Measurements from ENCODE around the gene ACVR1B. TPM values are rescaled to one million over a fixed set of nuclear protein-coding genes. Genes with fewer than 3 reads are reported as not detected.

ACVR1B gene
- total RNA-seq, 1 donor from 2014 or later, result 12.1 TPM

DNA sequence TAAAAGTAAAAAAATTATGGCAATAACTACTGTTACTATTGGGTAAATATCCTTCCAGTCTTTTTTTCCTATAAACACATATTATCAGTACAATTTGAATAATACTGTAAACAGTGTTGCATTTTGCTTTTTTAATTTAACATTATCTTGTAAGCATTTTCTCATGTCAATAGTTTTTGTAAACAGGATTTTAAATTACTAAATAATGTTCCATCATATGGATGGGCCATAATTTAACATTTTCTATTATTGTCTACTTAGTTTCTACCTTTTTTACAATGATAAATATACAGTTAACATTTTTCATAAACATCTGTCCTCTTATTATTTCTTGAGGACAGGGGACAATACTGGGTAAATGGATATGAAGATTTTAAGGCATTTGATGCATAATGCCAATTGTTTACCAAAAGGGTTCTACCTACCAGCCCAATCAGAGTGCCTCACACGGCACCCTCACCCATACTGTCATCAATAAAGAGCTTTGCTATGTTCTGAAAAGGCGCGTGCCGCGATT lies 759 bp upstream of the ACVR1B start:
- Histone ChIP-seq H3K27me3 (ENCODE audit: control insufficient read depth, insufficient read depth, low read length) (no peaks in the 10 kb centered on the region), H3K36me3 (ENCODE audit: control insufficient read depth, insufficient read depth, low read length) (no peaks in the 10 kb centered on the region), H3K4me3 (ENCODE audit: low read depth, low read length) (peak overlapping the region; percentile 48)
- FAIRE-seq, result no peak
- DNase-seq (ENCODE audit: low read depth), result no peak
- TF ChIP-seq, protein P1, sequence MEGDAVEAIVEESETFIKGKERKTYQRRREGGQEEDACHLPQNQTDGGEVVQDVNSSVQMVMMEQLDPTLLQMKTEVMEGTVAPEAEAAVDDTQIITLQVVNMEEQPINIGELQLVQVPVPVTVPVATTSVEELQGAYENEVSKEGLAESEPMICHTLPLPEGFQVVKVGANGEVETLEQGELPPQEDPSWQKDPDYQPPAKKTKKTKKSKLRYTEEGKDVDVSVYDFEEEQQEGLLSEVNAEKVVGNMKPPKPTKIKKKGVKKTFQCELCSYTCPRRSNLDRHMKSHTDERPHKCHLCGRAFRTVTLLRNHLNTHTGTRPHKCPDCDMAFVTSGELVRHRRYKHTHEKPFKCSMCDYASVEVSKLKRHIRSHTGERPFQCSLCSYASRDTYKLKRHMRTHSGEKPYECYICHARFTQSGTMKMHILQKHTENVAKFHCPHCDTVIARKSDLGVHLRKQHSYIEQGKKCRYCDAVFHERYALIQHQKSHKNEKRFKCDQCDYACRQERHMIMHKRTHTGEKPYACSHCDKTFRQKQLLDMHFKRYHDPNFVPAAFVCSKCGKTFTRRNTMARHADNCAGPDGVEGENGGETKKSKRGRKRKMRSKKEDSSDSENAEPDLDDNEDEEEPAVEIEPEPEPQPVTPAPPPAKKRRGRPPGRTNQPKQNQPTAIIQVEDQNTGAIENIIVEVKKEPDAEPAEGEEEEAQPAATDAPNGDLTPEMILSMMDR (IDR thresholded peaks at IDR 0.05; ENCODE audit: insufficient read depth, low read length, severe bottlenecking), result no peak

GRCh38 chr12:51951843-51952722 lies 584 bp downstream of the ACVR1B start:
- TF ChIP-seq, protein P1 (IDR thresholded peaks at IDR 0.05; ENCODE audit: insufficient read depth, low read length, severe bottlenecking), result no peak
- no peak for FAIRE-seq
- no peak for DNase-seq (ENCODE audit: low read depth)
- peak overlapping the region; percentile 90 for H3K4me3 ChIP-seq (ENCODE audit: low read depth, low read length)
- H3K36me3 ChIP-seq (ENCODE audit: control insufficient read depth, insufficient read depth, low read length), result no peaks in the 10 kb centered on the region
- H3K27me3 ChIP-seq (ENCODE audit: control insufficient read depth, insufficient read depth, low read length), result no peaks in the 10 kb centered on the region

- TF ChIP-seq, protein P1 (IDR thresholded peaks at IDR 0.05; ENCODE audit: insufficient read depth, low read length, severe bottlenecking), result no peak
- peak overlapping the region; percentile 90 for H3K4me3 ChIP-seq (ENCODE audit: low read depth, low read length)
- DNase-seq (ENCODE audit: low read depth) (no peak), FAIRE-seq (no peak)
- no peaks in the 10 kb centered on the region for H3K36me3 ChIP-seq (ENCODE audit: control insufficient read depth, insufficient read depth, low read length)
- H3K27me3 ChIP-seq (ENCODE audit: control insufficient read depth, insufficient read depth, low read length), result no peaks in the 10 kb centered on the region
These were observed 1.6 kb downstream of the ACVR1B start for GRCh38 chr12:51953089-51953488.

DNA sequence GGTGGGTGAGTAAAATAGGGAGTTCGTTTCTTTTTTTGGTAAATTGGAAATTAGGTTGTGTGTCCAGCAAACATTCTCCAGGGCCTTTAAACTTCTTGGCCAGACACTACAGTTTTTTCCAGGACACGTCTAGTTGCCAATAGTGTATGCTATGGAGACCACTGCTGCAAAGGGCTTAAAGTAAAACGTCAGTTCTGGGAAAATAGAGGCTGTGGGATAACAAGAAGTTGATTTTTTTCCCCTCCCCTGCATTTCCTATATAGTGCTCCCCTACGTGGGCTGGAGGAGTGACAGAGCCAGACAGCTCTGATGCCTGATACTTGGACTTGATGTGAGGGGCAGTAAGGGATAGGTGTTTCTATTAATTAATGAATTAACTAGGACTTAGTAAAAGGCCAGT lies 2.4 kb downstream of the ACVR1B start:
- FAIRE-seq (no peak), DNase-seq (ENCODE audit: low read depth) (no peak)
- Histone ChIP-seq H3K4me3 (ENCODE audit: low read depth, low read length) (no peak overlapping the region), H3K36me3 (ENCODE audit: control insufficient read depth, insufficient read depth, low read length) (no peaks in the 10 kb centered on the region), H3K27me3 (ENCODE audit: control insufficient read depth, insufficient read depth, low read length) (no peaks in the 10 kb centered on the region)
- TF ChIP-seq, protein P1 (IDR thresholded peaks at IDR 0.05; ENCODE audit: insufficient read depth, low read length, severe bottlenecking), result no peak

DNA sequence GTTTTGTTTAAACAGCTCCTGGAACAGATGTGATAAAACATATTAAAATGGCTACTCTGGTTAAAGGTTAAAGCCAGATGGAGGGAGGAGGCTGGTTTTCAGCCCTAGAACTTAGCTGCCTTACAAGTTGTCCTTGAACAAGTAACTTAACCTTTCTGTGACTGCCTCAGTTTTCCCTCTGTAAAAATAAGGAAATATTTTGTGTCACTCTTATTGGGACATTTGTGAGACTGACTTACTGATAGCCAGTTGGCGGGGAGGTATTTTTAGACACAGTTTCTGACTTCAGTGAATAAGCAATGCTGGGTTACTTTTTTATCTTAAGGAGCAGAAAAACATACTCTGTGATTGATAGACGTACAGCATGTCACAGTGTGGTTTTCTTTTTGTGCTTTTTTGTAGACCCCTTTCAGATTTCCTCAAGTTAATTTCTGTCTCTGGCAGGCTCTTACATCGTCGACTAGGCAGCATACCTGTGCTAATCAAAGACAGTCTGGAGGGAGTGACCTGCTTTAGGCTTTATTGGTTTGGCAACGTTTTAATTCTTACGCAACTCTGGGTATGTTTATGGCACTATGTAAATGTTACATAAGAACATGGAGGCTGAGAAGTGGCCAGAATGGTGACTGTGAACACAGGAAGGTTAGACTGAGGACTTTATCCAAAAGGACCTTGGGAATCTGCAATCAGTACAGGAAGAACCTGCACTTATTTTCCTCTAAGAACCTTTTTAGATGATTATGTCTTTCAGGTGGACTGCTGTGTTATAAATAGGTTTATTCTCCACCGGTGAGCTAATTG lies 3.3 kb downstream of the ACVR1B start:
- TF ChIP-seq, protein P1 (IDR thresholded peaks at IDR 0.05; ENCODE audit: insufficient read depth, low read length, severe bottlenecking), result no peak
- FAIRE-seq (no peak), DNase-seq (ENCODE audit: low read depth) (peak; percentile 92)
- Histone ChIP-seq H3K27me3 (ENCODE audit: control insufficient read depth, insufficient read depth, low read length) (no peaks in the 10 kb centered on the region), H3K36me3 (ENCODE audit: control insufficient read depth, insufficient read depth, low read length) (no peaks in the 10 kb centered on the region), H3K4me3 (ENCODE audit: low read depth, low read length) (no peak overlapping the region)
